Kidney epithelial cell (primary cell): Measurements from ENCODE around the gene DDAH2. TPM values are rescaled to one million over a fixed set of nuclear protein-coding genes. Genes with fewer than 3 reads are reported as not detected.

Source experiments
- DNase-seq: peaks from one replicate; pipeline ENCODE4 v3.0.0-alpha.2; 2010; ENCODE audit warnings: low read depth
- H3K27me3 ChIP-seq: 2 replicates; pipeline ENCODE4 v1.6.0; 2011; ENCODE audit warnings: low read length; ENCODE audit not compliant: control insufficient read depth, insufficient read depth
- H3K36me3 ChIP-seq: 2 replicates; pipeline ENCODE4 v1.5.1; 2011; ENCODE audit warnings: low read length; ENCODE audit not compliant: control insufficient read depth, insufficient read depth
- H3K4me3 ChIP-seq: 2 replicates; pipeline ENCODE4 v1.5.1; 2011; ENCODE audit warnings: low read depth, mild to moderate bottlenecking, control low read depth, low read length
- total RNA-seq: library from RNA; depleted of rRNA; stranded (reverse); fragments of >200 nt; gene quantifications from 2 replicates; pipeline ENCODE4 v1.2.3, GENCODE V29; 2015
- TF ChIP-seq, protein P1 (sequence below): IDR thresholded peaks from 2 replicates; pipeline ENCODE4 v1.5.1; 2011; ENCODE audit warnings: mild to moderate bottlenecking, moderate library complexity, low read length, control low read depth, inconsistent platforms; ENCODE audit not compliant: insufficient read depth, poor library complexity, severe bottlenecking

DDAH2 gene
- total RNA-seq, 1 donor from 2014 or later: 106 TPM

DNA sequence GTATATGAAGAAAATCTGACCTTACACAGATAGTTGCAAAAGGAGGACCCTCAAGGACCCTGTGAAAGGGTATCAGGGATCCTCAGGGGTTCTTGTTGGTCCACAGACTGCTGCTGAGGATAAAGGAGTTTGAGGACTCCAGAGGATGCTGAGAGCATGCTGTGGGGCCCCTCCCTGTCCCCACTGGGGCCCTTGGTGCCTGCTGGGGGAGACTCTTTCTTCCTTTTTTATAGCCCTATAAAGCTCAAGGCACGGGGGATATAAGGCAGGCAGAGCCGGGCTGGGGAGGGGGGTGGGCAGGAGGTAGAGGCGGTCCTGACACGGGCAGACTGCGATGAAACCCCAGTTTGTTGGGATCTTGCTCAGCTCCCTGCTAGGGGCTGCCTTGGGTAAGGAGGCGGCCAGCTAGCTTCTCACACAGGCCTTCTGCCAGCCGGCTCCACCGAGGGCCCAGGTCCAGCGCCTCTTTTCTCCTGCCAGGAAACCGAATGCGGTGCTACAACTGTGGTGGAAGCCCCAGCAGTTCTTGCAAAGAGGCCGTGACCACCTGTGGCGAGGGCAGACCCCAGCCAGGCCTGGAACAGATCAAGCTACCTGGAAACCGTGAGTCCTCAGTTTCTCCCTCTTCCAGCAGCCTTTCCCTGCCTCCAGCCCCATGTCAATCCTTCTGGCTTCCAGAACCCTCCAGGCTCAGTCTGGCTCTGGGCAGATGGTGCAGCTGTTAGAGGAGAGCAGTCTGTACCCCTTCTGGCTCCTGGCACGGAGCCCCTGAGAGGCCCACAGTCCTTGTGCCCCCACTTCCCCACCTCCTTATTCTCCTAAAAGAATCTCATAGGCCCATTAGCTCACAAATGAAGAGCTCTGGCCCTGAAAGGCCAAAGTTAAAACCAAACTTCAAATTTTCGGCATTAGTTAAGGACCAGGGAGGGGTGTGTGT is 13.8 kb downstream of the DDAH2 start, which contains the start of gene LY6G6D:
TSS of gene LY6G6D (plus strand) at position 327 of the 937 bp plus-strand sequence. CDS start at position 335, 8 bp downstream.
- TF ChIP-seq, protein P1, sequence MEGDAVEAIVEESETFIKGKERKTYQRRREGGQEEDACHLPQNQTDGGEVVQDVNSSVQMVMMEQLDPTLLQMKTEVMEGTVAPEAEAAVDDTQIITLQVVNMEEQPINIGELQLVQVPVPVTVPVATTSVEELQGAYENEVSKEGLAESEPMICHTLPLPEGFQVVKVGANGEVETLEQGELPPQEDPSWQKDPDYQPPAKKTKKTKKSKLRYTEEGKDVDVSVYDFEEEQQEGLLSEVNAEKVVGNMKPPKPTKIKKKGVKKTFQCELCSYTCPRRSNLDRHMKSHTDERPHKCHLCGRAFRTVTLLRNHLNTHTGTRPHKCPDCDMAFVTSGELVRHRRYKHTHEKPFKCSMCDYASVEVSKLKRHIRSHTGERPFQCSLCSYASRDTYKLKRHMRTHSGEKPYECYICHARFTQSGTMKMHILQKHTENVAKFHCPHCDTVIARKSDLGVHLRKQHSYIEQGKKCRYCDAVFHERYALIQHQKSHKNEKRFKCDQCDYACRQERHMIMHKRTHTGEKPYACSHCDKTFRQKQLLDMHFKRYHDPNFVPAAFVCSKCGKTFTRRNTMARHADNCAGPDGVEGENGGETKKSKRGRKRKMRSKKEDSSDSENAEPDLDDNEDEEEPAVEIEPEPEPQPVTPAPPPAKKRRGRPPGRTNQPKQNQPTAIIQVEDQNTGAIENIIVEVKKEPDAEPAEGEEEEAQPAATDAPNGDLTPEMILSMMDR: no peak
- no peak for DNase-seq
- Histone ChIP-seq H3K36me3 (no peaks in the 10 kb centered on the region), H3K27me3 (peaks cover 7% of the 10 kb centered on the region), H3K4me3 (no peak within 1 kb of the TSS)

DNA sequence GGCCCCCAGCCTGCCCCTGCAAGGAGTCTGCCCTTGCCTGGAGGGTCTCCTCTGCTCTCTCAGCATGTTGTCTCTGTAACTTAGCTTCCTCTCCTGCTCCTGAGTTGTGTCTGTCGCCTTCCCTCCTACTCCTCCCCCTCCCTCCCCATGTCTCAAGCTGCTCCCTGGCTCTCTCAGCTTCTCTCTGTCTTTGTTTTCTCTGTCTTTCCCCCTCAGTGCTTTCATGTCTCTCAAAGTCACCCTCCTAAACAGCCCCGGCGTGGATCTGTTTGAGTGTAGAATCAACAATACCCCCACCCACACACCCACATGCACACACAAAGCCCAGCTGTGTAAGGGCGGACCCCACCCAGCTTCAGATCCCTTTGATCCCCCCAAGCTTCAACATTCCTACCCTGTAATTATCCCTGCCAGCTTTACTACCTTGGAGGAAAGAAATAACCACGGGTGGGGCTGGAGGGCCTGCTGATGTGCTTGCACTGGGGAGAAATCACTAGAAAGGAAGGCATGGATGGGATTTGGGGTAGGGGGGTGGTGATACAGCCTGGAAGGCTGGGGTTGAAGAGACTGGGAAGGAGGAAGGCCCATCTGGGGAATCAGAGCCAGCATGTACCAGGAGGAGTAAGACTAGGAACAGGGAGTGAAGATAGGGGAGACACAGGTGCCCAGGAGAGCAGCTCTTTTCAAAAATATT is 15.0 kb downstream of the DDAH2 start:
- Histone ChIP-seq H3K27me3 (peaks cover 7% of the 10 kb centered on the region), H3K36me3 (no peaks in the 10 kb centered on the region), H3K4me3 (no peak overlapping the region)
- DNase-seq: no peak
- TF ChIP-seq, protein P1: no peak

GRCh38 chr6:31713465-31713864 is 15.6 kb downstream of the DDAH2 start:
- Histone ChIP-seq H3K27me3 (peaks cover 7% of the 10 kb centered on the region), H3K36me3 (no peaks in the 10 kb centered on the region), H3K4me3 (no peak overlapping the region)
- TF ChIP-seq, protein P1: no peak
- no peak for DNase-seq

DNA sequence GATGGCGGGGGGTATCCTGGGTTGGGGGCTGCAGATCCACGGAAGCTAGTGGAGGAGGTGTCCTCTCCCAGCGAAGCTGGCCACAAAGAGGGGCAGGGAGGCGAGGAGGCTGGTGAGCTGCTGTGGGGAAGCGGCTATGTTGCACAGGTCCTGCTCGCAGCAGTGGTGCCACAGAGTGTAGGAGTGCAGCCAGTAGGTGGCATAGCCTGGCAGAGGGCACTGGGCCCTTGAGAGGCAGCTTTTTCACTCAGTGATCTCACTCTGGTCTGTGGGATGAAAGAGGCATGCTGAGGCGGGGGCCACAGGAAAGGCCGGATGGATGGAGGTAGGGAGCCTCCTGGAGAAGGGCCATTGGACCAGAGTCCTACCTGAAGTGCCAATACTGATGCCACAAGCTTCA is 16.8 kb downstream of the DDAH2 start:
- Histone ChIP-seq H3K4me3 (no peak overlapping the region), H3K27me3 (peaks cover 7% of the 10 kb centered on the region), H3K36me3 (no peaks in the 10 kb centered on the region)
- no peak for DNase-seq
- TF ChIP-seq, protein P1: peak; percentile 37

GRCh38 chr6:31711233-31711632 is 17.9 kb downstream of the DDAH2 start:
- Histone ChIP-seq H3K27me3 (peaks cover 7% of the 10 kb centered on the region), H3K4me3 (no peak overlapping the region), H3K36me3 (no peaks in the 10 kb centered on the region)
- no peak for DNase-seq
- TF ChIP-seq, protein P1: no peak
